Measurements from ENCODE around the gene XRCC5.

- TF ChIP-seq, protein P1, sequence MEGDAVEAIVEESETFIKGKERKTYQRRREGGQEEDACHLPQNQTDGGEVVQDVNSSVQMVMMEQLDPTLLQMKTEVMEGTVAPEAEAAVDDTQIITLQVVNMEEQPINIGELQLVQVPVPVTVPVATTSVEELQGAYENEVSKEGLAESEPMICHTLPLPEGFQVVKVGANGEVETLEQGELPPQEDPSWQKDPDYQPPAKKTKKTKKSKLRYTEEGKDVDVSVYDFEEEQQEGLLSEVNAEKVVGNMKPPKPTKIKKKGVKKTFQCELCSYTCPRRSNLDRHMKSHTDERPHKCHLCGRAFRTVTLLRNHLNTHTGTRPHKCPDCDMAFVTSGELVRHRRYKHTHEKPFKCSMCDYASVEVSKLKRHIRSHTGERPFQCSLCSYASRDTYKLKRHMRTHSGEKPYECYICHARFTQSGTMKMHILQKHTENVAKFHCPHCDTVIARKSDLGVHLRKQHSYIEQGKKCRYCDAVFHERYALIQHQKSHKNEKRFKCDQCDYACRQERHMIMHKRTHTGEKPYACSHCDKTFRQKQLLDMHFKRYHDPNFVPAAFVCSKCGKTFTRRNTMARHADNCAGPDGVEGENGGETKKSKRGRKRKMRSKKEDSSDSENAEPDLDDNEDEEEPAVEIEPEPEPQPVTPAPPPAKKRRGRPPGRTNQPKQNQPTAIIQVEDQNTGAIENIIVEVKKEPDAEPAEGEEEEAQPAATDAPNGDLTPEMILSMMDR (IDR thresholded peaks at IDR 0.05 in 2 of 3, conservative IDR thresholded peaks at IDR 0.05 in 1 of 3; ENCODE audit: borderline replicate concordance in 1 of 3, insufficient read depth in 1 of 3, low read depth in 2 of 3, low read length in 2 of 3), result no peak
- TF ChIP-seq, protein P2, sequence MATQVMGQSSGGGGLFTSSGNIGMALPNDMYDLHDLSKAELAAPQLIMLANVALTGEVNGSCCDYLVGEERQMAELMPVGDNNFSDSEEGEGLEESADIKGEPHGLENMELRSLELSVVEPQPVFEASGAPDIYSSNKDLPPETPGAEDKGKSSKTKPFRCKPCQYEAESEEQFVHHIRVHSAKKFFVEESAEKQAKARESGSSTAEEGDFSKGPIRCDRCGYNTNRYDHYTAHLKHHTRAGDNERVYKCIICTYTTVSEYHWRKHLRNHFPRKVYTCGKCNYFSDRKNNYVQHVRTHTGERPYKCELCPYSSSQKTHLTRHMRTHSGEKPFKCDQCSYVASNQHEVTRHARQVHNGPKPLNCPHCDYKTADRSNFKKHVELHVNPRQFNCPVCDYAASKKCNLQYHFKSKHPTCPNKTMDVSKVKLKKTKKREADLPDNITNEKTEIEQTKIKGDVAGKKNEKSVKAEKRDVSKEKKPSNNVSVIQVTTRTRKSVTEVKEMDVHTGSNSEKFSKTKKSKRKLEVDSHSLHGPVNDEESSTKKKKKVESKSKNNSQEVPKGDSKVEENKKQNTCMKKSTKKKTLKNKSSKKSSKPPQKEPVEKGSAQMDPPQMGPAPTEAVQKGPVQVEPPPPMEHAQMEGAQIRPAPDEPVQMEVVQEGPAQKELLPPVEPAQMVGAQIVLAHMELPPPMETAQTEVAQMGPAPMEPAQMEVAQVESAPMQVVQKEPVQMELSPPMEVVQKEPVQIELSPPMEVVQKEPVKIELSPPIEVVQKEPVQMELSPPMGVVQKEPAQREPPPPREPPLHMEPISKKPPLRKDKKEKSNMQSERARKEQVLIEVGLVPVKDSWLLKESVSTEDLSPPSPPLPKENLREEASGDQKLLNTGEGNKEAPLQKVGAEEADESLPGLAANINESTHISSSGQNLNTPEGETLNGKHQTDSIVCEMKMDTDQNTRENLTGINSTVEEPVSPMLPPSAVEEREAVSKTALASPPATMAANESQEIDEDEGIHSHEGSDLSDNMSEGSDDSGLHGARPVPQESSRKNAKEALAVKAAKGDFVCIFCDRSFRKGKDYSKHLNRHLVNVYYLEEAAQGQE (IDR thresholded peaks at IDR 0.05; ENCODE audit: low read depth), result no peak
- TF ChIP-seq EZH2 (IDR thresholded peaks at IDR 0.05) (no peak), POLR2A (IDR thresholded peaks at IDR 0.05; ENCODE audit: borderline replicate concordance, extremely low read depth, insufficient read depth, insufficient read length) (no peak), EZH2phosphoT487 (IDR thresholded peaks at IDR 0.05; ENCODE audit: borderline replicate concordance) (no peak), POLR2AphosphoS5 (IDR thresholded peaks at IDR 0.05; ENCODE audit: low read depth, low read length) (no peak)
- TF ChIP-seq, protein P3, sequence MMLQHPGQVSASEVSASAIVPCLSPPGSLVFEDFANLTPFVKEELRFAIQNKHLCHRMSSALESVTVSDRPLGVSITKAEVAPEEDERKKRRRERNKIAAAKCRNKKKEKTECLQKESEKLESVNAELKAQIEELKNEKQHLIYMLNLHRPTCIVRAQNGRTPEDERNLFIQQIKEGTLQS (IDR thresholded peaks at IDR 0.05), result no peak
These were observed 10.5 kb upstream of the XRCC5 start for GRCh38 chr2:216098421-216099334.

Data from HCT116 (cell line).